Cardiac muscle cell (in vitro differentiated cells and primary cell): ENCODE data around the gene APCDD1L. TPM values are rescaled to one million over a fixed set of nuclear protein-coding genes. Genes with fewer than 3 reads are reported as not detected.

Experiments
- DNase-seq, 2 donors: peaks; one replicate each; pipeline versions ENCODE4 v3.0.0 to v3.0.0-alpha.2; 2010 to 2017; ENCODE audit warnings: low read depth in 1 of 2, low spot score in 1 of 2
- H3K27ac ChIP-seq: fragments of 200-600 bp; sonication (generic); 2 replicates; pipeline ENCODE4 v1.5.1; 2016
- H3K27me3 ChIP-seq: fragments of 200-600 bp; sonication (generic); 2 replicates; pipeline ENCODE4 v1.6.0; 2016; ENCODE audit warnings: control low read depth
- H3K36me3 ChIP-seq: fragments of 200-600 bp; sonication (generic); 2 replicates; pipeline ENCODE4 v1.5.1; 2016; ENCODE audit warnings: control low read depth
- H3K4me1 ChIP-seq: fragments of 200-600 bp; sonication (generic); 2 replicates; pipeline ENCODE4 v1.8.1; 2017; ENCODE audit warnings: low read depth, mild to moderate bottlenecking, mixed run types
- H3K4me3 ChIP-seq: fragments of 200-600 bp; sonication (generic); 2 replicates; pipeline ENCODE4 v1.5.1; 2016; ENCODE audit warnings: mild to moderate bottlenecking
- H3K9me3 ChIP-seq: fragments of 200-600 bp; sonication (generic); 2 replicates; pipeline ENCODE4 v1.5.1; 2017; ENCODE audit warnings: low read depth, mild to moderate bottlenecking, control low read depth
- polyA plus RNA-seq: library from polyadenylated mRNA; unstranded; fragments of >200 nt; fragmentation: Nextera tagmentation; extraction: Ambion mirVana; gene quantifications from 2 replicates; pipeline ENCODE4 v1.2.1, GENCODE V29; 2016
- total RNA-seq: library from RNA; depleted of rRNA; stranded (reverse); fragments of >200 nt; gene quantifications from 2 replicates; pipeline ENCODE4 v1.2.3, GENCODE V29; 2016
- TF ChIP-seq, protein P1 (sequence below): IDR thresholded peaks from 2 replicates; pipeline ENCODE4 v1.5.1; 2012; ENCODE audit warnings: low read depth, mild to moderate bottlenecking, low read length

The APCDD1L gene
- total and polyA plus RNA-seq, 2 experiments from 2014 or later: 0.21 to 1.1 TPM

- Histone ChIP-seq H3K27me3 (no peaks in the 10 kb centered on the region), H3K36me3 (peaks cover 2% of the 10 kb centered on the region), H3K27ac (no peak overlapping the region), H3K4me1 (peaks cover 10% of the 10 kb centered on the region), H3K4me3 (no peak overlapping the region), H3K9me3 (no peaks in the 10 kb centered on the region)
- no peak for DNase-seq
- TF ChIP-seq, protein P1, sequence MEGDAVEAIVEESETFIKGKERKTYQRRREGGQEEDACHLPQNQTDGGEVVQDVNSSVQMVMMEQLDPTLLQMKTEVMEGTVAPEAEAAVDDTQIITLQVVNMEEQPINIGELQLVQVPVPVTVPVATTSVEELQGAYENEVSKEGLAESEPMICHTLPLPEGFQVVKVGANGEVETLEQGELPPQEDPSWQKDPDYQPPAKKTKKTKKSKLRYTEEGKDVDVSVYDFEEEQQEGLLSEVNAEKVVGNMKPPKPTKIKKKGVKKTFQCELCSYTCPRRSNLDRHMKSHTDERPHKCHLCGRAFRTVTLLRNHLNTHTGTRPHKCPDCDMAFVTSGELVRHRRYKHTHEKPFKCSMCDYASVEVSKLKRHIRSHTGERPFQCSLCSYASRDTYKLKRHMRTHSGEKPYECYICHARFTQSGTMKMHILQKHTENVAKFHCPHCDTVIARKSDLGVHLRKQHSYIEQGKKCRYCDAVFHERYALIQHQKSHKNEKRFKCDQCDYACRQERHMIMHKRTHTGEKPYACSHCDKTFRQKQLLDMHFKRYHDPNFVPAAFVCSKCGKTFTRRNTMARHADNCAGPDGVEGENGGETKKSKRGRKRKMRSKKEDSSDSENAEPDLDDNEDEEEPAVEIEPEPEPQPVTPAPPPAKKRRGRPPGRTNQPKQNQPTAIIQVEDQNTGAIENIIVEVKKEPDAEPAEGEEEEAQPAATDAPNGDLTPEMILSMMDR: no peak
Measured at GRCh38 chr20:58435237-58435636, 80.0 kb downstream of the APCDD1L start.

- Histone ChIP-seq H3K36me3 (peaks cover 2% of the 10 kb centered on the region), H3K4me3 (no peak overlapping the region), H3K27me3 (no peaks in the 10 kb centered on the region), H3K4me1 (peaks cover 8% of the 10 kb centered on the region), H3K27ac (no peak overlapping the region), H3K9me3 (no peaks in the 10 kb centered on the region)
- TF ChIP-seq, protein P1: no peak
- no peak for DNase-seq
Measured at GRCh38 chr20:58434326-58434725, 80.9 kb downstream of the APCDD1L start.

- Histone ChIP-seq H3K27ac (no peak overlapping the region), H3K9me3 (no peaks in the 10 kb centered on the region), H3K36me3 (peaks cover 2% of the 10 kb centered on the region), H3K4me3 (no peak overlapping the region), H3K27me3 (no peaks in the 10 kb centered on the region), H3K4me1 (peaks cover 2% of the 10 kb centered on the region)
- DNase-seq: peak in 1 of 2 donors; percentile 83
- TF ChIP-seq, protein P1: no peak
Measured at GRCh38 chr20:58433759-58434158, 81.4 kb downstream of the APCDD1L start.

- Histone ChIP-seq H3K4me3 (no peak overlapping the region), H3K27ac (no peak overlapping the region), H3K9me3 (no peaks in the 10 kb centered on the region), H3K36me3 (peaks cover 2% of the 10 kb centered on the region), H3K4me1 (no peaks in the 10 kb centered on the region), H3K27me3 (no peaks in the 10 kb centered on the region)
- no peak for DNase-seq
- TF ChIP-seq, protein P1: no peak
Measured at GRCh38 chr20:58433029-58433647, 82.1 kb downstream of the APCDD1L start.

DNA sequence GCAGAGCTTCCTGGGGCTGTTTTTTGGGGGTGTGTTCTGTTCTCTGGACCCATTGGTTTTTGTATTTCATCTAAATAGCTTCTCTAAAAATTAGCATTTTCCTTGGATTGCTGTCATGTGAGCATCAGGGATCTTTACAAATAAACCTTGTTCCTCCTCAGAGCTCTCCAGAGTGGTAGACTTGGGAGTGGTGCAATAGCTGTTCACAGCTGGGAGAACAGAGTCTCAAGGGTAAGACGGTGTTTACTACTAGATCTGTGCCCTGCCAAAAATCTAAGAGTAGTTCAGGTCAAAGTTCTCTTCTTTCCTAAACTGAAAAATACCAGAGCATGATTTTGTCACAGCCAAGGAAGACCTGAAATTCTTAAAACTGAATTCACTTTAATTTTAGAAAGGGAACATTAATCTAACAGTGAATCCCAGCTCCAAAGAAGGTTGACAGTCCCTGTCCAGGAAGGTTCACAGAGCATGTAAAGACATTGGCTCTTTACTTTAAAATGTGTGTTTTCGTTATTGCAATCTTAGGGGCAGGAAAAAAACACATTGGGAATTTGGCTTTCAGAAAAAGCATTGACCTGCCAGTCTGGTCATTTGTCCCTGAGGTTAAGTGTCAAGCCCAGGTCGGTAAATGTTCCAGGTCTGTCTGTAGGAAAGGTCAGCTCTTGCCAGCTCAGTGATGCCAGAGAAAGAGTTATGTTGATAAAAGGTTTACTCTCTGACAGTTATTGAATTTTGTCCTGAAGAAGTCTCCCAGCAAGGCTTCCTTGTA lies 82.8 kb downstream of the APCDD1L start:
- no peaks in the 10 kb centered on the region for H3K4me1 ChIP-seq
- H3K9me3 ChIP-seq: no peaks in the 10 kb centered on the region
- peak in 1 of 2 donors; percentile 65 for DNase-seq
- no peak overlapping the region for H3K27ac ChIP-seq
- H3K36me3 ChIP-seq: peaks cover 2% of the 10 kb centered on the region
- H3K4me3 ChIP-seq: no peak overlapping the region
- TF ChIP-seq, protein P1: no peak
- H3K27me3 ChIP-seq: no peaks in the 10 kb centered on the region
